Inflammatory macrophage treated with lipopolysaccharide for 4 hours (primary cell): ENCODE results near the gene C20orf141.

Source experiments
- DNase-seq: peaks from one replicate; pipeline ENCODE4 v3.0.0-alpha.2; 2020

Gene C20orf141

DNA sequence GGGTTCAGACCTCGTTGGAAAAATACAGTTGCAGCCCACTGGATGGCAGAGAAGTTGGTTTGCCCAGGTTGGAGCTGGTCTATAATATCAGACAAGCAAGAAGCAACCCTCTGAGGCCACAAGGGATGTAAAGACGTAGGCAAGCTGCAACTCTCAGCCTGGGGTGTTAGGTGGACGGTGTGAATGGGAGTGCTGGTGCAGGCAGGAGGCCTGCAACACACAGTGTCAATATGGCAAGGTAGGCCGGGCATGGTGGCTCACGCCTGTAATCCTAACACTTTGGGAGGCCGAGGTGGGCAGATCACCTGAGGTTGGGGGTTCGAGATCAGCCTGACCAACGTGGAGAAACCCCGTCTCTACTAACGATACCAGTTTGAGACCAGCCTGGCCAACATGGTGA is 36.3 kb downstream of the C20orf141 start:
- DNase-seq, result no peak

DNA sequence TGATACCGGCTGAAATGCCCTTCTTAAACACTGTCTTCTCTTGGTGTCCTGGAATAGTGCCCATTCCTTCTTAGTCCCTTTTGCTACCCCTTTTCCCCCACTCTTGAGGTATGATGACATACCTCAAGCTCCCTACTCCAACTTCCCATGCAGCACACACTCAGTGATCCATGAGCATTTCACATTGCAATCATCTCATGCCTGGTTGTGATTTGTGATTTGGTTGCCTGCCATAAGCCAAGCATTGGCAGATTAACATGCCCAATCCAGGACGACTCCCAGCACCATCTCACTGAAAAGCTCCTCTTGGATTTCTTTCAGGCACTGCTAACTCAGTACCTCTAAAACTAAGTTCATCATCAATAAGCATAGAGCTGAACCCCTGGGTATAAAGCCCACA is 43.8 kb downstream of the C20orf141 start:
- no peak for DNase-seq

DNA sequence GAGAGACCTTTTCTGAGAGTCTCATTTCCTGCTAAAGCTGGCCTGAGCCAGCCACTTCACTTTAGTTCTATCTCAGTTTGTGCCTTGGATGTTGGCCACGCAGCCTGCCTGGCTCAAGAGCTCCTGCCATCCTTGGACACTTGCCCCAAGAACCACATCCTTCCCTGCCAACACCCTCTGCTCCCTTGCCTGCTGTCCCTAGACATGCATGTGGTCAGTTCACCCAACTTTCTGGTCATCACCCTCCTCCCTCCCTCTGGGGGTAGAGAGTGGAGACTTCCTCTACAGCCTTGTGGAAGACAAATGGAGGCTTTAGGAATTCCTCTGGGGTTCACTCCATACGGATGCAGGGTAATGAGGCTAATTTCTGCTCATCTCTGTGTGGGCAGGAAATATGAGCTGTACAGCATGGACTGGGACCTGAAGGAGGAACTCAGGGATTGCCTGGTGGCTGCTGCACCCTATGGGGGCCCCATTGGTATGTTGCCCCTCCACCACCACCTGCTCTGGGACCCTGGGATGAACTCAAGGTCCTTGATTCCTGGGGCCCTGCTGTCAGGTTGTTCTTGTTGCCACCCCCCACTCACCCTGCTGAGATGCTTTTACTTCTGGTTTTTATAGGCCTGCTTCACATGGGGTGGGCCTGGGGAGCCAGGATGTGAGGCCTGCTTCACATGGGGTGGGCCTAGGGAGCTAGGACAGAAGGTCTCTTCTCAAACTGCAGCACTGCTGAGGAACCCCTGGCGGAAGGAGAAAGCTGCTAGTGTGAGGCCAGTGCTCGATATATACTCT is 44.7 kb downstream of the C20orf141 start:
- no peak for DNase-seq

DNA sequence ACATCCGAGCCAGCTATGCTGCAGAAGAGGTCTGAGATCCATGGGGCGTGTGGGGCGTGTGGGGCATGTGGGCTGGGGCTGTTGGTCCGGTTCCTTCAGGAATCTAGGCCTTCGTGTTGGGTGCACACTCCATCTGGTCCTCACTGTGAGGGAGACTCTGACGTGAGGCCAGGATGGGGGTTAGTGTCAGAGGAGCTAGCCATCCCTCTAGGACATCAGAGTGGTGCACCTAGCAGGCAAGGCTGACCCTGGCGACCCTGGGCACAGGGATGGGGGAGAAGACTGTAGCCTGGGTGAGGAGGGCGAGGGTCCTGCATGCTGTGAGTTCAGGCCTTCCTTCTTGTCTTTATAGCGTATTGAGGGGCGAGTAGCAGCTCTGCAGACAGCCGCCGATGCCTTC is 49.8 kb downstream of the C20orf141 start:
- no peak for DNase-seq

DNA sequence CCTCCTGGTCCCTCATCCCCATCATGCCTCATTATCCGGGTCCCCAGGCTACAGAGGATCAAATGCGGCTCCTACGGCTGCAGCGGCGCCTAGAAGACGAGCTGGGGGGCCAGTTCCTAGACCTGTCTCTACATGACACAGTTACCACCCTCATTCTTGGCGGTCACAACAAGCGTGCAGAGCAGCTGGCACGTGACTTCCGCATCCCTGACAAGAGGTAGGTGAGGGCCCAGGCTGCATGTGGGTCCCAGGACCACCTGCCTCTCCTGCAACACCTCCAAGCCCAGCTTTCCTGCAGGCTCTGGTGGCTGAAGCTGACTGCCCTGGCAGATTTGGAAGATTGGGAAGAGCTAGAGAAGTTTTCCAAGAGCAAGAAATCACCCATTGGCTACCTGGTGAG is 50.3 kb downstream of the C20orf141 start:
- no peak for DNase-seq
